ENCODE measurements around the gene ZBTB46.
"Not testable (repeated sequence)": the region's sequence is repeated elsewhere in the genome, so short reads cannot be mapped to it uniquely, and the experiment has no call there.

ZBTB46 gene

GRCh38 chr20:63811491-63811875 lies 19.6 kb downstream of the ZBTB46 start:
- no peak for DNase-seq

- DNase-seq: no peak
Measured at GRCh38 chr20:63810730-63811490, 20.2 kb downstream of the ZBTB46 start.

- no peak for DNase-seq
Measured at GRCh38 chr20:63809856-63810255, 21.2 kb downstream of the ZBTB46 start.

- DNase-seq: no peak
Measured at GRCh38 chr20:63808964-63809674, 21.9 kb downstream of the ZBTB46 start.

- DNase-seq: no peak
Measured at GRCh38 chr20:63808145-63808724, 22.8 kb downstream of the ZBTB46 start.

GRCh38 chr20:63807654-63808053 lies 23.4 kb downstream of the ZBTB46 start:
- DNase-seq: no peak

GRCh38 chr20:63804308-63804636 lies 26.8 kb downstream of the ZBTB46 start:
- no peak for DNase-seq

- DNase-seq: no peak
Measured at GRCh38 chr20:63802469-63803240, 28.4 kb downstream of the ZBTB46 start.

GRCh38 chr20:63801174-63801573 lies 29.9 kb downstream of the ZBTB46 start:
- not testable (repeated sequence) for DNase-seq

- not testable (repeated sequence) for DNase-seq
Measured at GRCh38 chr20:63800411-63800810, 30.7 kb downstream of the ZBTB46 start.

- DNase-seq: not testable (repeated sequence)
Measured at GRCh38 chr20:63799127-63799526, 31.9 kb downstream of the ZBTB46 start.

- DNase-seq: not testable (repeated sequence)
Measured at GRCh38 chr20:63797175-63797574, 33.9 kb downstream of the ZBTB46 start.

- DNase-seq: no peak
Measured at GRCh38 chr20:63795178-63795830, 35.8 kb downstream of the ZBTB46 start.

GRCh38 chr20:63794614-63795013 lies 36.5 kb downstream of the ZBTB46 start:
- DNase-seq: no peak

- no peak for DNase-seq
Measured at GRCh38 chr20:63792866-63793265, 38.2 kb downstream of the ZBTB46 start.

GRCh38 chr20:63791497-63792156 lies 39.4 kb downstream of the ZBTB46 start:
- DNase-seq: no peak

GRCh38 chr20:63790572-63791168 lies 40.4 kb downstream of the ZBTB46 start:
- no peak for DNase-seq

GRCh38 chr20:63789836-63790571 lies 41.1 kb downstream of the ZBTB46 start:
- DNase-seq: no peak

- DNase-seq: no peak
Measured at GRCh38 chr20:63787749-63788148, 43.3 kb downstream of the ZBTB46 start.

GRCh38 chr20:63787302-63787701 lies 43.8 kb downstream of the ZBTB46 start:
- DNase-seq: no peak

- DNase-seq: no peak
Measured at GRCh38 chr20:63785691-63786131, 45.4 kb downstream of the ZBTB46 start.

Measured in activated CD4-positive, CD25-positive, alpha-beta regulatory T cell treated with anti-CD3 and anti-CD28 coated beads, Interleukin-2, amount 50 U/mL, for 72 hours (primary cell).